ENCODE results near the gene PCDH9.

Gene PCDH9

DNA sequence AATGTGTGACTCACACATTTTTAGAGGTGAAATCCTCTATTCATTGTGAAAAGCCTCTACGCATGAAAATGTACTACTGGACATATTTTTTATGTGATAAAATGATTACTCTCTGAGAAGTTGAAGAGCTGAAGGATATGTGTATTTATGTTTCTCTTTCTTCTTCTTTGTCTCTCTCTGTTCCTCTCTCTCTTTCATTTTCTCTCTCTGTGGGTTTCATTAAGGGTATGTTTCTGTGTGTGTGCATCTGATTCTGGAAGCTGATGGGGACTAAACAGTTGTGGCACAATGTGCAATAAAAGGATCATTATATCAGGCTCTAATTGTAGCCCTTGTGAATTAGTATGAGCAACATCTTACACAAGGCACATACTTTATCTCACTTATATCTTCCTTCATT, 867.7 kb downstream of the PCDH9 start:
- Histone ChIP-seq H3K4me3 (ENCODE audit: low read length in 2 of 2) (no peak overlapping the region), H3K36me3 (ENCODE audit: control insufficient read depth in 2 of 2, insufficient read depth in 2 of 2, low read length in 2 of 2) (no peaks in the 10 kb centered on the region), H3K9ac (ENCODE audit: low read length in 2 of 2) (no peak overlapping the region), H3K27me3 (ENCODE audit: control insufficient read depth in 1 of 2, insufficient read depth in 2 of 2, low read length in 2 of 2) (no peaks in the 10 kb centered on the region), H3K27ac (ENCODE audit: low read length) (no peak overlapping the region), H3K4me1 (ENCODE audit: control insufficient read depth, insufficient read depth, low read length) (no peaks in the 10 kb centered on the region), H3K9me3 (ENCODE audit: control insufficient read depth in 2 of 2, low read length in 2 of 2) (no peaks in the 10 kb centered on the region)

DNA sequence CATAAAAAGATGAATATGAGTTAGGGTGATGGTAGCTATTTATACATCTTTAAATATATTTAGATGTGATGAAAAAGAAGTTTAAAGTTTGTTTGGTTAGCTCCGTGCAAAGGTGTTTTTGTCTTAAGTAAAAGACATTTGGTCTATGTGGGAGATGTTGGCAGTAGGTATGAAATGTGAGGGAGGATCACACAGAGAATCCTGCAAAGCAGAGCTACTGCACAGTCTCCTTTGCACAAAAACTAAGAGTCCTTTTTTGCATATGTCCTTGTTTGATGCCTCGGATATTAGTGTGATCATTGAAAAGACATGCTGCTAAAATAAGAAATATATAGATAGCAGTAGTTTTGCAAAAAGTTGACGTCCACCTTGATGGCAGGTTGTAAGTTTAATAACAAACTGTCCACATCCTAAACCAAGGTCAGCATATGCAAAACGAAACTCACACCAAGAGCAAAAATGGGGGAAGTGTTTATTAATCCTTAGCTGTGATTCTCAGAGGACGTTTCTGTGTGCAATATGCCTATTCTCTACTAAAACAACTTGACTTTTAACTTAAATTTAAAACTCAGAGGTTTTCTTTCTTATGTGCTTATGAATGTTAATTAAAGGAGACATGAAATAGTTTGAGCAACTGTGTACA, 870.1 kb downstream of the PCDH9 start:
- Histone ChIP-seq H3K4me1 (ENCODE audit: control insufficient read depth, insufficient read depth, low read length) (no peaks in the 10 kb centered on the region), H3K27ac (ENCODE audit: low read length) (no peak overlapping the region), H3K27me3 (ENCODE audit: control insufficient read depth in 1 of 2, insufficient read depth in 2 of 2, low read length in 2 of 2) (no peaks in the 10 kb centered on the region), H3K36me3 (ENCODE audit: control insufficient read depth in 2 of 2, insufficient read depth in 2 of 2, low read length in 2 of 2) (no peaks in the 10 kb centered on the region), H3K4me3 (ENCODE audit: low read length in 2 of 2) (peak overlapping the region; percentile 4 to 49), H3K9ac (ENCODE audit: low read length in 2 of 2) (no peak overlapping the region), H3K9me3 (ENCODE audit: control insufficient read depth in 2 of 2, low read length in 2 of 2) (no peaks in the 10 kb centered on the region)

- no peak overlapping the region for H3K27ac ChIP-seq (ENCODE audit: low read length)
- no peak overlapping the region for H3K4me3 ChIP-seq (ENCODE audit: low read length in 2 of 2)
- H3K4me1 ChIP-seq (ENCODE audit: control insufficient read depth, insufficient read depth, low read length), result no peaks in the 10 kb centered on the region
- no peaks in the 10 kb centered on the region for H3K27me3 ChIP-seq (ENCODE audit: control insufficient read depth in 1 of 2, insufficient read depth in 2 of 2, low read length in 2 of 2)
- no peak overlapping the region for H3K9ac ChIP-seq (ENCODE audit: low read length in 2 of 2)
- no peaks in the 10 kb centered on the region for H3K36me3 ChIP-seq (ENCODE audit: control insufficient read depth in 2 of 2, insufficient read depth in 2 of 2, low read length in 2 of 2)
- H3K9me3 ChIP-seq (ENCODE audit: control insufficient read depth in 2 of 2, low read length in 2 of 2), result no peaks in the 10 kb centered on the region
These were observed 870.7 kb downstream of the PCDH9 start for GRCh38 chr13:66359393-66359792.

DNA sequence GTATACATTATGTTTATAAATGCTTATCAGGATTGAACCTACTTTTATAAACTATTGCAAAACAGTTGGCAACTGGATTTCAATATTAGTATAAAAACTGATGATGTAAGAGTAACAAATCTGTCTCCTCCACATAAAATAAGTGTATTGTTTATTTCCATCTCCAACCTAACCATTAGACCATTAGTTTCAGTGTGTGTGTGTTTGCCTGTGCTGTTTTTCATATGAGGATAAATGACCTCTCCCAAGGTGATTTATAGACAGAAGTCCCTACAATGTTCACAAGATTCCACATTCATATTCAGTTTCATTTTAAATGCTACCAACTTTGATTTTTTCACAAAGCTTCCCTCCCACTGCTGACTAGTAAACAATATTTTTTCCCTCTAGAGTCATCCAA, 871.6 kb downstream of the PCDH9 start:
- no peaks in the 10 kb centered on the region for H3K36me3 ChIP-seq (ENCODE audit: control insufficient read depth in 2 of 2, insufficient read depth in 2 of 2, low read length in 2 of 2)
- no peaks in the 10 kb centered on the region for H3K4me1 ChIP-seq (ENCODE audit: control insufficient read depth, insufficient read depth, low read length)
- no peaks in the 10 kb centered on the region for H3K27me3 ChIP-seq (ENCODE audit: control insufficient read depth in 1 of 2, insufficient read depth in 2 of 2, low read length in 2 of 2)
- no peak overlapping the region for H3K4me3 ChIP-seq (ENCODE audit: low read length in 2 of 2)
- H3K27ac ChIP-seq (ENCODE audit: low read length), result no peak overlapping the region
- H3K9ac ChIP-seq (ENCODE audit: low read length in 2 of 2), result no peak overlapping the region
- H3K9me3 ChIP-seq (ENCODE audit: control insufficient read depth in 2 of 2, low read length in 2 of 2), result no peaks in the 10 kb centered on the region

DNA sequence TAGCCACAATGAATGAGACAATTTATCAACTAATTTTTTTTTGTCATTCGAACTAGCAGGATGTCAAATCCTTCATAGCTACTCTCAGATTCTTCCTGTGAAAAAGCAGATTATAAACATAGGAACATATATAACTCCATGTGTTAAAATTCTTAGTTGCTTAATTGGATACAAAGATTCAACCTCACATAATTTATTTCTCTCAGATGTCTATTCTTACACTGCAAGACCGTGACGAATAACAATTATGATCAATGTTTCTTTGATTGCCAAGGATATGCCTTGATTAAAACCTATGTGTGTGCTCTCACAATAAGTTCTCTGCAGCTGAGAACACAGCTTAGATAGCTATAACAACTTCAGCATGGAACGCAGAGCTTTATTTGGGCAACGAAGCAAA, 872.7 kb downstream of the PCDH9 start:
- Histone ChIP-seq H3K27me3 (ENCODE audit: control insufficient read depth in 1 of 2, insufficient read depth in 2 of 2, low read length in 2 of 2) (no peaks in the 10 kb centered on the region), H3K27ac (ENCODE audit: low read length) (no peak overlapping the region), H3K4me3 (ENCODE audit: low read length in 2 of 2) (no peak overlapping the region), H3K36me3 (ENCODE audit: control insufficient read depth in 2 of 2, insufficient read depth in 2 of 2, low read length in 2 of 2) (no peaks in the 10 kb centered on the region), H3K9me3 (ENCODE audit: control insufficient read depth in 2 of 2, low read length in 2 of 2) (no peaks in the 10 kb centered on the region), H3K4me1 (ENCODE audit: control insufficient read depth, insufficient read depth, low read length) (no peaks in the 10 kb centered on the region), H3K9ac (ENCODE audit: low read length in 2 of 2) (no peak overlapping the region)

DNA sequence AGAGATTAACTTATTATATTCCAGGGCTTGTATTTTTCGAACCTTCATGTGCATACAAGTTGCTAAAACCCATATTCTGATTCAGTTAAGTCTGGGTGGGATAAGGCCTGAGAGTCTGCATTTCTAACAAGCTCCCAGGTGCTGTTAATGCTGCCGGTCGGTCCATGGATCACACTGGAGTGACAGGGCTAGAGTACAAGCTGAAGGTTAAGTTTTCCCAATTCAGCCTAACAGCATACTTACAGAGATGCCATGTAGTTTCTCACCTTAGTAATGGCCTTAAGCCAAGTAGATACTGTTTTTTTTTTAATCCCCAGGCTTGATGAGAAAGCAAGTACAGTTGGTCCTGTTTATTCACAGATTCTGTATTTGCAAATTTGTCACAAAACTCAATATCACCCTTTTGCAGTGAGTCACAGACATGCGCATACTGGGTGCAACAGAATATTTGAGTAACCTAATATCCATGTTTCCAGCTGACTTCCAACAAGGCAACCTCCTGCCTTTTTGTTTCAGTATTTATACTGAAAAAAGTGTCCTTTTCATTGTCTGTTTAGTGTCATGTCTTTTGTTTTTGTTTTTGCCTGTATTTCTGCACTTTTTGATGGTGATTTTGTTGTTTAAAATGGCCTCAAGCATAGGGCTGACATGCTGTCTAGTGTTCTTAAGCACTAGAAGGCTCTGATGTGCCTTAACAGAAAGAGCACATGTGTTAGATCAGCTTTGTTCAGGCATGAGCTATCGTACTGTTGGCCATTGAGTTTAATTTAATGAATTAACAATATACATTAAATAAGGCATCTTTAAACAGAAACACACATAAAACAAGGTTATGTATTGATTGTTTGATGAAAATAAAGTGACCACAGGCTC, 875.0 kb downstream of the PCDH9 start:
- H3K27ac ChIP-seq (ENCODE audit: low read length), result no peak overlapping the region
- no peaks in the 10 kb centered on the region for H3K36me3 ChIP-seq (ENCODE audit: control insufficient read depth in 2 of 2, insufficient read depth in 2 of 2, low read length in 2 of 2)
- no peak overlapping the region for H3K4me3 ChIP-seq (ENCODE audit: low read length in 2 of 2)
- H3K27me3 ChIP-seq (ENCODE audit: control insufficient read depth in 1 of 2, insufficient read depth in 2 of 2, low read length in 2 of 2), result no peaks in the 10 kb centered on the region
- no peaks in the 10 kb centered on the region for H3K9me3 ChIP-seq (ENCODE audit: control insufficient read depth in 2 of 2, low read length in 2 of 2)
- H3K4me1 ChIP-seq (ENCODE audit: control insufficient read depth, insufficient read depth, low read length), result no peaks in the 10 kb centered on the region
- no peak overlapping the region for H3K9ac ChIP-seq (ENCODE audit: low read length in 2 of 2)

DNA sequence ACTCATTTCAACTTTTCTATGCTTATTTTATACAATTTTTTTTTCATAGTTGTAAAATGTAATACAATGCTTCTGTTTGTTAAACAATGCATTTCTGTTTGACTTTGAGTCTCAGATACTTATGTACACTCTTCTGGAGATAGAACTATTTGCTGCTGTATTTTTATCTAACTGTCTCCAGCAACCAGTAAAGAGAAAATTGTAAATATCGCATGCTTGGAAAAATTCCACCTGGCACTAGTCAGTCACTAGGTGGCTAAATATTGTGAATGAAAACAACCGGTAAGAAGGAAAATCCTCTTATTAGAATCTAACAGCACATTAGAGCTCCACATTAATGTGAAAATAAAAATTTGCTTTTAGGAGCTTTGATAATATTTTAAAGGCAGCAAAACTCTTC, 876.5 kb downstream of the PCDH9 start:
- H3K9ac ChIP-seq (ENCODE audit: low read length in 2 of 2), result no peak overlapping the region

DNA sequence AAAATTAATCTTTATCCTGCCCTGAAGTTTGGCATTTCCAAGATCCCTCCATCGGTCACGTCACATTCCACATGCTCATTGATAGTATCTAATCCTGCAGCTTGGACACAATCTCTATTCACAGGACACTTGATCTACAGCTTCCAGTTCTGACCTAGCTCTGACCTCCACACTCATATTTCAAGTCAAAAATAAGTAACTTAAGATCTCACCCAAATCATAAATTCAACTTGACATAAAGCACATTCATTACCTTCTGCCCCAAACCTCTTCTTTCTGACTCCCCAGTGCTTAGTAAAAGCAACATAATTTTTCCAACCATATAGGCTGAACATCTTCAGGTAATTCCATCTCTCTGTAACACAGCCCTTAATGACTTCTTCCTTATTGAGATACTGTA, 880.2 kb downstream of the PCDH9 start:
- peaks cover 13% of the 10 kb centered on the region for H3K4me1 ChIP-seq (ENCODE audit: control insufficient read depth, insufficient read depth, low read length)
- H3K4me3 ChIP-seq (ENCODE audit: low read length in 2 of 2), result no peak overlapping the region
- H3K9ac ChIP-seq (ENCODE audit: low read length in 2 of 2), result no peak overlapping the region
- no peaks in the 10 kb centered on the region for H3K9me3 ChIP-seq (ENCODE audit: control insufficient read depth in 2 of 2, low read length in 2 of 2)
- H3K27ac ChIP-seq (ENCODE audit: low read length), result no peak overlapping the region
- H3K36me3 ChIP-seq (ENCODE audit: control insufficient read depth in 2 of 2, insufficient read depth in 2 of 2, low read length in 2 of 2), result no peaks in the 10 kb centered on the region
- no peaks in the 10 kb centered on the region for H3K27me3 ChIP-seq (ENCODE audit: control insufficient read depth in 1 of 2, insufficient read depth in 2 of 2, low read length in 2 of 2)

More for the DNA sequence above, 876.5 kb downstream of the PCDH9 start:
- H3K27ac ChIP-seq (ENCODE audit: low read length), result no peak overlapping the region
- no peaks in the 10 kb centered on the region for H3K36me3 ChIP-seq (ENCODE audit: control insufficient read depth in 2 of 2, insufficient read depth in 2 of 2, low read length in 2 of 2)
- no peak overlapping the region for H3K4me3 ChIP-seq (ENCODE audit: low read length in 2 of 2)
- H3K4me1 ChIP-seq (ENCODE audit: control insufficient read depth, insufficient read depth, low read length), result peaks cover 9% of the 10 kb centered on the region
- no peaks in the 10 kb centered on the region for H3K27me3 ChIP-seq (ENCODE audit: control insufficient read depth in 1 of 2, insufficient read depth in 2 of 2, low read length in 2 of 2)
- H3K9me3 ChIP-seq (ENCODE audit: control insufficient read depth in 2 of 2, low read length in 2 of 2), result no peaks in the 10 kb centered on the region

- H3K4me1 ChIP-seq (ENCODE audit: control insufficient read depth, insufficient read depth, low read length), result peaks cover 15% of the 10 kb centered on the region
- no peaks in the 10 kb centered on the region for H3K27me3 ChIP-seq (ENCODE audit: control insufficient read depth in 1 of 2, insufficient read depth in 2 of 2, low read length in 2 of 2)
- H3K27ac ChIP-seq (ENCODE audit: low read length), result no peak overlapping the region
- no peak overlapping the region for H3K4me3 ChIP-seq (ENCODE audit: low read length in 2 of 2)
- no peak overlapping the region for H3K9ac ChIP-seq (ENCODE audit: low read length in 2 of 2)
- H3K9me3 ChIP-seq (ENCODE audit: control insufficient read depth in 2 of 2, low read length in 2 of 2), result no peaks in the 10 kb centered on the region
- H3K36me3 ChIP-seq (ENCODE audit: control insufficient read depth in 2 of 2, insufficient read depth in 2 of 2, low read length in 2 of 2), result no peaks in the 10 kb centered on the region
These were observed 881.1 kb downstream of the PCDH9 start for GRCh38 chr13:66348745-66349690.

- Histone ChIP-seq H3K27ac (ENCODE audit: low read length) (no peak overlapping the region), H3K9me3 (ENCODE audit: control insufficient read depth in 2 of 2, low read length in 2 of 2) (peaks cover 0 to 2% of the 10 kb centered on the region in 2 donors), H3K36me3 (ENCODE audit: control insufficient read depth in 2 of 2, insufficient read depth in 2 of 2, low read length in 2 of 2) (no peaks in the 10 kb centered on the region), H3K4me1 (ENCODE audit: control insufficient read depth, insufficient read depth, low read length) (peaks cover 15% of the 10 kb centered on the region), H3K9ac (ENCODE audit: low read length in 2 of 2) (no peak overlapping the region), H3K27me3 (ENCODE audit: control insufficient read depth in 1 of 2, insufficient read depth in 2 of 2, low read length in 2 of 2) (no peaks in the 10 kb centered on the region), H3K4me3 (ENCODE audit: low read length in 2 of 2) (no peak overlapping the region)
These were observed 882.5 kb downstream of the PCDH9 start for GRCh38 chr13:66347486-66348117.
